Inflammatory macrophage treated with lipopolysaccharide for 4 hours (primary cell): ENCODE results near the gene SERPINA5.
"Not testable (repeated sequence)": the region's sequence is repeated elsewhere in the genome, so short reads cannot be mapped to it uniquely, and the experiment has no call there.

Experiments used
- DNase-seq: peaks from one replicate; pipeline ENCODE4 v3.0.0-alpha.2; 2020

The SERPINA5 gene

DNA sequence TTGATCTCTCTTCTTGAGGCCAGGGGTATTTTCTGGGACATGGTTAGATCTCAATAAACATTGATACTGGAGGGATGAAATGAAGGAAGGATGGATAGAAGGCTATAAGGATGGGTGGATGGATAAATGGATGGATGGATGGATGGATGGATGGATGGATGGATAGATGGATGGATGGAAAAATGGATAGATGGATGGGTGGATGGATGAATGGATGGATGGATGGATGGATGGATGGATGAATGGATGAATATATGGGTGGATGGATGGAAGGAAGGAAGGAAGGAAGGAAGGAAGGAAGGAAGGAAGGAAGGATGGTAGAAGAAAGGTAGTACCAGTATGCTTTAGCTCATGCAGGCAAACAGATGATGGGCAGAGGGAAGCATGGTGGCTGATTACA is 3.8 kb upstream of the SERPINA5 start:
- not testable (repeated sequence) for DNase-seq

DNA sequence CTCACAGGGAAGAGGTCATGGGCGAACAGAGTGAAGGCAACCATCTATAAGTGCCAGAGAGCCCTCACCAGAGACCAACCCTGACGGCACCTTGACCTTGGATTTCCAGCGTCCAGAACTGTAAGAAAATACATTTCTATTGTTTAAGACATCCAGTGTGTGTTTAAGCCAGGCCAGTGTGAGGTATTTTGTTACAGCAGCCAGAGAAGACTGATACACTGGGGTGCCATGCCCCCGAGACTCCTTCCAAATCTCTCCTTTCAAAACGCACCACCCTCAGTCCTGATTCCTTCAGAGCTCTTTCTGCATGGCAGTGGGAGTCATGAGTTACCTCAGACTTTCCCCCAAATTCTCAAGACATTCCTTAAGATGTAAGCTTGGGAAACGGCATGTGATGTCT is 2.5 kb upstream of the SERPINA5 start:
- no peak for DNase-seq

DNA sequence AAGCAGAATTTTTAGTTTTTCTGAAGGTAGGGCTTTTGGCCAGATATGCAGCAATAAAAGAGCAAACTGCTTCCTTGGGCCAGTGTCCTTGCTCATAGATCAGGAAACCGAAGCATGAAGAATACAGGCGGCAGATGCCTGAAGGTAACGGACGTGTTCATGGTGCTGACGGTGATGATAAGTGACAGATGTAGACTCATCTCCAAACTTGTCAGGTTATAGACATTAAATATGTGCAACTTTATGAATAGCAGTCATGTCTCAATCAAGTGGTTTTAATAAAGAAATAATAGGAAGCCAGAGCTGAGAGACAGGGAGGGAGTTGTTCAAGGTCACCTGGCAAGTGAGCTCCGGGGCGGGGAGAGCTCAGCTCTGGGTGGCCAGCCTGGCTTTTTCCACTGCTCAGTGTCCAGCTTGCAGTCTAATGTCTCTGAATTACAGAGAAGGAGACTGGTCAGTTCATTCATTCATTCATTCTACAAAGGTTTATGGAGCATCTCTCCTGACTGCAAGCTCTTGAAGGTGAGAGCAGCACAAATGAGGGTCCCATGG is 1.0 kb downstream of the SERPINA5 start:
- no peak for DNase-seq

DNA sequence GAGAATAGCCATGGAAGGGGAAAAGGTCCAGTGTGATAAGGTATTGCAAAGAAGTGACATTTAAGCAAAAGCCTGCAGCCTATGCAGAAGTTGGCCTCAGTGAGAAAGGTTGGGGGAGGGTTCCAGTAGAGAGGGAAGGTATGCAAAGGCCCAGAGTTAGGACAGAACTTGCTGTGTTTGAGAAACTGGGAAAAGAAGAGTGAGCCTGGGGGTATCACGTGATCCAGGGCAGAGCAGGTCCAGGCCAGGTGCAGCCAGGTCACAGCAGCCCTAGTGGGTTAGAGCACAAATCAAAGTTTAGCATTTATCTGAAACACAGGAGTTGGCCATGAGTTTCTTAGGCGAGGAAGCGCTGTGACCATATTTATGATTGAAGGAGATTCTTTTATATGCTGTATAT is 1.6 kb downstream of the SERPINA5 start:
- DNase-seq, result no peak

DNA sequence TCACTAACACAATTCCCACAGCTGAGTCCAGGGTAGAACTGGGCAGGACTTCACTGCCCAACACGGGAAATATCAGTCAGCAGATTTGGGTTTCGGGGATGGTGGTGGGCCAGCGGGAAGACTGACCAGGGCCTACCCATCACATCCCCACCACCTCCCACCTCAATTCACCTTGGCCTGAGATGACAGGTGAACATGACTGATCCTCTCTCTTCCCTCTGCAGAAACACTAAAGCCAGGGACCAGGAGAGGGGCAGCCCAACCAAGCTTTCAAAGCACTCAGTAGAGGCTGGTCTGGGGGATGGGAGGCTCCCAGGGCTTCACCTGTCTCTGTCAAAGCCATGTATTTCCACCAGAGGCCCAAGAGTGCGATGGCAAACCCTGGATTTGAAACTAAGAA is 2.3 kb downstream of the SERPINA5 start:
- DNase-seq, result no peak

DNA sequence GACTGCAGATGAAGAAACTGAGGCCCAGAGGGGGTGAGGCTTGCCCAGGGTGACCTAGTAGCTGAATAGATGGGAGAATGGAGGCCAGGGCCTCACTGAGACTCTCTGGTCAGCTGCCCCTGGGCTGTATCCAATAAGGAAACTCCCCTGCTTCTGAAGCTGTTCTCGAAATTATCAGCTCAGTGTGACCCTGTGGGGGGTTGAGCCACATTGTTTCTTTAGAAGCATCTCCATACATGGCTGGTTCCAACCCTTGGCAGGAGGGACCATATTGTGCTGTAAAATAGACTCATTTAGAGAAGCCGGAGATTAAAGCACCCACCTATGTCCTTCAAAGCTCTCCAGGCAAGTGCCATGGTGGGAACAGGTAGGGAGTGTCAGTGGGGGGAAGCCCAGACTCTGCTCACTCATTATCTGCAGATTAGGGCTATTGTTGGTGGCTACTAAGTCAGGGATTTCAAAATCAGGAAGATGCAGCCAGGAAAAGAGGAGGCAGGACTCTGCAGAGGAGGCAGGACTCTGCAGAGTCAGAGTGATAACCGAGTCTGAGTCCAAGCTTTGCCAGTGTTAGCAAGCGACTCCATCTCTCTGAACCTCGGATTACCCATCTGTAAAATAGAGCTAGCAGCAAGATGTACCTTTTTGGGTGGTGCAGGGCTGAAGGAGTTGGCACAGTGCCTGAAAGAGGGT is 3.5 kb downstream of the SERPINA5 start:
- no peak for DNase-seq

DNA sequence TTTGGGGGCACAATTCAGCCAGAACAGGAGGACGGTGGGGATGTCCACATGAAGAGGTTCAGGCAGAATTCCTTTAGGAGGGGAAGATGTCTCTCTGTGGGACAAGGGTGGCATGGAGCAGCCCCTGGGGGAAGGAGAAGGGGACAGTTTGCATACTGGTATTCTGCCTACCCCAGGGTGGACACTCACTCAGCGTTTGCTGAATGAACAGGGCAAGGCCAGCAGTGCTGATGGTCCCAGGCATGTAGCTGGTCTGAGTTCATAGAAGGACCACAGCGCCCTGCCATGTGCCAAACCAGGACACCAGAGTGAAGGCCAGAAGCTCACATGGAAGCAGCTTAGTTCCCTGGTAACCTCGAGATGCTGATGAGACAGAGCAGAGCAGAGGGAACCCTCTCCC is 5.4 kb downstream of the SERPINA5 start:
- no peak for DNase-seq

DNA sequence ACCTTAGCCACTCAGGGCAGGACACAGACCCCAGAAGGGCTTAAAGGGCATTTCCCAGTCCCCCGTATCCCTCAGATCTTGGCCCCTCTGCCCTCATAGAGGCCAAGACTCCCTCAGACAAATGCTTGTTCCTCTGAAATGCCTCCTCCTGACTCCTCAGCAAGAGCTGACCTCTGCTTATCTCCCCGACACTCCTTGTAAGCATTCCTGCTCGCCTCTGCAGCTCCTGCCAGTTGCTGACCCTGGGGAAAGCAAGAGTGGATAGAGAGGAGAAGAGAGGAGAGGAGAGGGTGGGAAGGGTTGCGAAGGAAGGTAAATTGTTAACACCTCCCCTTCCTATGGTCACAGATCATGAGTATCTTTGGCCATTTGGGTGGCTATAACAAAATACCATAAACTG is 7.1 kb downstream of the SERPINA5 start:
- DNase-seq, result no peak

DNA sequence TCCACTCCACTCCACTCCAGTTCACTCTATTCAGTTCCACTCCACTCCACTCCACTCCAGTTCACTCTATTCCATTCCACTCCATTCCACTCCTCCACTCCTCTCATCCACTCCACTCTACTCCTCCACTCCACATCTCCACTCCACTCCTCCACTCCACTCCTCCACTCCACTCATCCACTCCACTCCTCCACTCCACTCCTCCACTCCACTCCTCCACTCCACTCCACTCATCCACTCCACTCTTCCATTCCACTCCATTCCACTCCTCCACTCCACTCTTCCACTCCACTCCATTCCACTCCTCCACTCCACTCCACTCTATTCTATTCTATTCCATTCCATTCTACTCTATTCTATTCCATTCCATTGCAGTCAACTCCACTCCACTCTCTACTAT is 9.8 kb downstream of the SERPINA5 start:
- DNase-seq, result no peak

DNA sequence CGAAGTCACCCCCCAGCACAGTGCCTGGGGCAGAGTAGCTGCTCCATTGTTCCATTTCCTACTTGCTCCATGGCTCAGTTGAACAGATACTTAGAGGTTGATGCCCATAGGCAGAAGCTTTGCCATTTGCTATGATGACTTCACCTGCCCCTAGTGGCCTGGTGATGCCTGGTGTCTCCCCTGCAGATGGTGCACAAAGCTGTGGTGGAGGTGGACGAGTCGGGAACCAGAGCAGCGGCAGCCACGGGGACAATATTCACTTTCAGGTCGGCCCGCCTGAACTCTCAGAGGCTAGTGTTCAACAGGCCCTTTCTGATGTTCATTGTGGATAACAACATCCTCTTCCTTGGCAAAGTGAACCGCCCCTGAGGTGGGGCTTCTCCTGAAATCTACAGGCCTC is 10.6 kb downstream of the SERPINA5 start:
- no peak for DNase-seq

DNA sequence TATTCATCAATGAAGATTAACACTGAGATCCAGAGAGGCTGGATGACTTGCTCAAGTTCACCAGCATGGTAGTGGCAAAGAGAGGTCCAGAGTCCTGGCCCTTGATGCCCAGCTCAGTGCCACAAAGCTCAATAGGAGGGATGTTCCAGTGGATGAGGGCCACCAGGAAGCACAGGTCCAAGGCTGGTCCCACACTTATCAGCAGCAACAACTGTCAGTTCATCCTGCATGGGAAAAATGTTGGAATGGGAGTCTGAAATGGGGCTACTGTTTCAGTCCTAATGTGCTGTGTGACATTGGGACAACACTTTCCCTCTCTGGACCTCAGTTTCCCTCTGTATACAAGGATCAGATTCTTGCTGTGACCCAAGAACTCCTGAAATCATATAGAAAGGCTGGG is 11.2 kb downstream of the SERPINA5 start:
- DNase-seq, result no peak

DNA sequence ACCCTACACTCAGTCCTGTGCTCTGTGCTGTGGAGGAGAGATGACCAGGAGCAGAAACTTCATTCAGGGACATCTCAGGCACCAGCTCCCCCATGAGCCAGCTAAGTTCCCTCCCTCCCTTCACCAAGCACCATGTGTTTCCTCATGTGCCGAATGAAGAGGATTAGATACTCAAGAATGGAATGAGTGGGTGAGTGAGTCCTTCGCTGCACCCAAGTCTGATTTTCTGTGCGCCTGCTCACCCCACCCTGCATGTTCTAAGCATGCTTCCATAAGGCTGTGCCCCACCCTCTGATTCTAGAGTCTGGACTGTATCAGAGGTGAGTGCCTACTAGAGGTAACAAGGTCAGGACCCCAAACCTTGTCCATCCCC is 12.1 kb downstream of the SERPINA5 start:
- no peak for DNase-seq

DNA sequence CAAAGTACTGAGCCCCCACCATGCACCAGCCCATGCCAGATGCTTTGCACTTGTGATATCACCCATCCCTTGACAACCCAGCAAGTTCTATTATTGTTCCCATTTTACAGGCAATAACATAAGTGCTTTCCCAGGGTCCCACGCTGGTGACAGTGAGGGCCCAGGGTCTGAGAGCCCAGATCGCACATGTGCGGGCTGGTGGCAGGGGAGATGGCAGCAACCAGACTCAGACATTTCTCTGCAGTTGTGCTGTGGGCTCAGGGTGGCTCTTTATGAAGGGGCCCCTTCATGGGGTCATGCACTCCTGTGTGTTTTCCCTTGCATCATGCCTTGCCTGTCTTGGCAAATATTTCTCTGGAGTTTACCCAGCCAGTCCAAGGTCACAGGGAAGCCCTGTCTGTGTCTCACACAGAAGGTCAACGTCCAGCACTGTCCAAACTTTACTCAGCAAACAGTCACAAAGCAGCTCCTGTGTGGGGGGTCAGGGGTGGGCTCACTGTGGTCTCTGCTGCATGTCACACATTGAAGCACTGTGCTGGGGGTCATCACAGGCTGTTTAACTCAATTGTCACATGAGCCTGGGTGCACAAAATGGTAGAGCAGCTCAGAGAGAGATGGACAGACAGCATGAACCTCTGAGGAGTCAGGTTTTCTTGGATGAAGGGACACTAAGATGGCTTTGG is 12.7 kb downstream of the SERPINA5 start:
- DNase-seq, result no peak

DNA sequence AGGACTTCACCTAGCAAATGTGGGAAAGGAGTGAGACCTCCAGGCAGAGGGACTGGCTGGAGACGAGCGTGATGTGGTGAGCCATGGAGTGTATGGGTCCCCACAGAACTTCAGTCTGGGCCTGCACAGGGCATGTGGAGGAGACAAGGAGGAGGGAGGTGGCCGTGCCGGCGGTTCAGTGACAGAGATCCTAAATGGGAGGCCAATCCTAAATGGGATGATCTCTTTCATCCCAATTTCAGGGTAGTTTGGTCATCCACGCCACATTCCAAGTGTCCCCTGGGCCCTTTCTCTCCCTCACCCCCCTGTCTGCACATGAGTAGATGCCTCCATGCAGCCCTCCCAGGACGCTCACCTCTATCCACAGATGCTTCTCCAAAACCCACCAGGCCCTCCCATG is 13.2 kb downstream of the SERPINA5 start:
- no peak for DNase-seq

DNA sequence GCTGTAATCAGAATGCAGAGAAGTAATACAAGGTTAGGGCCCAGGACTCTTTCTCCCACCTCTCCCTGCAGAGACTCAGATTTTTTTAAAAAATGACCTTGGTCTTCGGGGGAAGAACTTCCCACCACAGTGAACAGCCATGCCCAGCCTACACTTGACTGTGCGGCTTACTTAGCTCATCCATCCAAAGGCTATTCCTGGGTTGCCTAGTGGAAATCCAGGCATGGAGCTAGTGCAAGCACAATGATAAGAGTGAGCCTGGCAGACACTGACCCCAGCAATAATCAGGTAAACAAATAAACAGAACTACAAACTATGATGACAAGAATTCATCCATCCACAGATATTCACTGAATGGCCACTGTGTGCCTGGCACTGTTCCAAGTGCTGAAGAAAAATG is 14.7 kb downstream of the SERPINA5 start:
- no peak for DNase-seq

DNA sequence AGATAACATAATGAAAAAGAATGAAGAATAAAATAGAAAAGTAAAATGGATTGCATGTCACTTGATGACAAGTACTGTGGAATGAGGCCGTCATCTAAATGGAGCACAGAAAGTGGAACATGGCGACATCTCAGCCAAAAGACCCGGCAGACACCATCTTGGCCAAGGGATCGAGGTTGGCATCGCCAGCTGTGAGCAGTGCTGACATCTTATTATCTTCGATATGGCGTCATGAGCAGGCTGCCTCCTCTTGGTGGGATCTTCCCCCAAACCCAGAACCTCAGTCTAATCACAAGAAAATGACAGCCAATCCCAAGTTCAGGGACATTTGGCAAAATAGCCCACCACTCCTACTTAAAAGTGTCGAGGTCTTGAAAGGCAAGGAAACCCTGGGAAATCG is 15.1 kb downstream of the SERPINA5 start:
- DNase-seq, result no peak

DNA sequence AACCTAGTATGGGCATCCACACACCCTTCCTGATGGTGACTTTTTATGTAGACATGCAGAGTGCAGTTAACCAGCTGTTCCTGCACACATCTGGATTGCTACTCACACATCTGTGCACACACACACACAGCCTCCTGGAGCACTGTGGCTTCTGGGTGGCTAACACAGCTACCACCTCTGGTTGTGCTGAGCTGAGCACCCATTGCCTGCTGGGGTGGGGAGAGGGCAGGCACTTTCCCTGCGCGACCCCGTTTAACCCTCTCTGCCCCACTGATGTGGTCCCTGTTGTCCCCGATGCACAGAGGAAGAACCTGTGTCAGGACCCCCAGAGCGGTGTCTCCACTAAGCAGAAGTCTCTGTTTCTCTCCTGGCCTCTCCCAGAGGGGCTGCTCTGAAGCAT is 16.6 kb downstream of the SERPINA5 start:
- no peak for DNase-seq

DNA sequence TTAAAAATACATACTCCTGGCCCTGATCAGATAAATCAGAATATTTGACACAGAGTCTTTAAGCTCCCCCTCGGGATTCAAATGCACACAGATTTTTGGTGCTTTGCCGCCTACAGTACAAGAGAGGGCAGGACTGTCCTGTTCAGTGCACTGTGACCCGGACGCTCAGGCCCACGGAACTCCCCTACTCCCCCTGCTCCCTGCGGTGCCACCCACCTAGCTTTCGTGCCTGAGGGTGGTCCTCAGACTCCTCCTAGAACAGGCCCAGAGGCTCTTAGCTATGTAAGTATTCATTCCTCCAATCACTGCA is 17.2 kb downstream of the SERPINA5 start:
- DNase-seq, result no peak

DNA sequence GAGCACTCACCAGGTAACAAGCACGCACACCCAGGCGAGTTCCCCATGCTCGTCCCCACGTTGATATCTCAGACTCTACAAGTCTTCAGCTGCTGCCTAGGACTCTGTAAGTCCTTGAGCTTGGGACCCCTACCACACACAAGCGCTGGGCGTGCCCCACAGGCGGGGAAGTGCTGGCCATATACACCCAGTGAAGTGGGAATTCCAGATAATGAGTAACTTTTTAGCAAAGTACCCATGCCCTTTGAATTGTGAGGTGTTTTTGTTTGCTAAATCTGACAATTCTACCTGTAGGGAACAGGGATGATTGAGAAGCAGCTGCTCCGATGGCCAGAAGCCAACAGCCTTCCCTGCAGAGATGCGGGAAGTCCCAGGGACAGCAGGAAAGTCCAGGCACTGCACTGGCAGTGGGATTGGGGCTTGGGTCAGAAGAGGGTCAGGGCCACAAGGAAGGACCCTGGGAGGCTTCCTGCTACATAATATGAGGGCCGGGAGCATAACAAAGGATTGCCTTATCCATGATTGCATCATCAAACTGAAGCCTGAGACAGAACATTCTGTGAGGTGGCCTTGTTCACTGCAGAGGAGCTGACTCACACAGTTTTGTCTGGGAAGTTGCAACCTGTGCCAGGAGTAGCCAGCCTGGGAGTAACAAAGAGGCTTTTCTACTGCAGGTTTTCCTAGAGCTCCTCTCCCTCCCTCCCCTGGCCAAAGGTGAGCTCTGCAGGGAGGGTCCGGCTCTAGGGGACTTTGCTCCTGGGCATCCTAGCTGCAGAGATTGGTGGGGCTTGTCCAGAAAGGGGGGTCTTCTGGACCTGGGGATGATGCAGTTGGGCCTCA is 17.8 kb downstream of the SERPINA5 start:
- DNase-seq, result no peak

DNA sequence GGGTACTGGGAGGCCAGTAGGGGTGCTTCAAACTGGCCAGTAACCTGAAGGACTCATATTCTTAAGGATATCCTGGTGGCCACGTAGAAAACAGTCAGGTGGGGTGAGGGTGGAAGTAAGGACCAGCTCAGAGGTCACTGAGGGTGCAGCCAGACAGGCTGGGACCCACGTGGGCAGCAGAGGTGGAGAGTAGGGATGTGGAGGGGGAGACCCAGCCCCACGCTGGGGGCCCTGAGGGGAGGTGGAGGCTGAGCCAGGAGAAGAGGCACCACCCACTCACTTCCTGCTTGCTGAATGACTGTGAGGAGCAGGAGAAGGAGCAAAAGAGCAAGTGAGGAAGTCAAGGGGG is 18.4 kb downstream of the SERPINA5 start:
- no peak for DNase-seq

DNA sequence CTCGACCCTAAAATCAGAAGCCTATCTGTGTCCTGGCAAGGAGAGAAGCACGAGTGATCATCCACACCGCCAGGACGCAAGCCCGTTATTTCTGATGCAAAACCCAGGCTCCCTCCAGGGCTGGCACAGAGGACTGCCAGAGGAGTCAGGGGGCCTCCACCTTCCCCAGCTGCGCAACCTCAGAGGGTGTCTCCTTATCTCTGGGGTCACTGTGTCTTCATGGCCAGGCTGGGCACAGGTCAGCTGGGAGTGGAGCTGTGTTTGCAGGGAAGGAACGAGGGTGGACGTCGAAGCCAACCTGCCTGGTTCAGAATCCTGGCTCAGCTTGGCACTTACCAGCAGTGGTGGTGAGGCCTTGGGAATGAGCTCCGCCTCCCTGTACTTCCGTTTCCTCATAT is 18.9 kb downstream of the SERPINA5 start:
- DNase-seq, result no peak

DNA sequence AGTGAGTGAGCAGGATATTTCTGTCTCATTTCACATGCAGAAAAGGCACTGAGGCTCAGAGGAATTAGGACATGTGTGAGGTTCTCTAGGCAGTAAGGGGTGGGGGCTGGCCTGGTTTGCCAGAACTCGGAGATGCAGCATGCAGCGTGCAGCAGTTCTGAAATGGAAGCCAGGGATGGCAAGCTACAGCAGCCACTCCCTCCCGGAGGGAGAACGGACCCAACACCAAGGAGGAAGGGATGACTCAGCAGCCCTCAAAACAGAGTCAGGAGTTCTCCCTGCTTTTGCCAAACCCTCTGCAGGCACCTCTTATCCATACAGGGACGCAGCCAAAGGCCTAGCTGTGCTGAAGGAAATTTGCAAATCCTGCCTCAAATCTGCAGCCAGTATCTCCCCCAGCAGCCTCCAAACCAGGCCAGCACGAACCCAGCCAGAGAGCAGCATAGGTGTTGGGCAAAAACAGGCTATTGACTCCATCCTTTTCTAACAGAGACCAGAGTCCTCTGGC is 20.7 kb downstream of the SERPINA5 start:
- no peak for DNase-seq

DNA sequence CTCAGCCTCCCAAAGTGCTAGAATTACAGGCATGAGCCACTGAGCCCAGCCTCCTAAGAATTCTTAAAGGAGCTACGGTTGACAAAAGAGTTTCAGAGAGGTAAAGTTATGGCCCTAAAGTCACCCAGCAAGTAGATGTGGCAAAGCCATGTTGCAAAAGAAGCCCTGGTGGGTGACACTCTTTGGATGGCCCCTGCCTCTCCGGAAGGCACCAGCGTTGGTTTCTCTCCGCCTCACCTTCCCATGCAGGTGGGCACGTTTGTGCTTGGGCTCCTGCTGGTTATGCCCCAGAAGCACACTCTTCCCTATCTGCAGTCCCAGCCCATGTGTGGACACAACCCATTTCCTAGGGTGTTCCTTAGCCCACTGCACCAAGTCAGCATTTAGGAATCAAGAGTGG is 21.5 kb downstream of the SERPINA5 start:
- DNase-seq, result no peak

DNA sequence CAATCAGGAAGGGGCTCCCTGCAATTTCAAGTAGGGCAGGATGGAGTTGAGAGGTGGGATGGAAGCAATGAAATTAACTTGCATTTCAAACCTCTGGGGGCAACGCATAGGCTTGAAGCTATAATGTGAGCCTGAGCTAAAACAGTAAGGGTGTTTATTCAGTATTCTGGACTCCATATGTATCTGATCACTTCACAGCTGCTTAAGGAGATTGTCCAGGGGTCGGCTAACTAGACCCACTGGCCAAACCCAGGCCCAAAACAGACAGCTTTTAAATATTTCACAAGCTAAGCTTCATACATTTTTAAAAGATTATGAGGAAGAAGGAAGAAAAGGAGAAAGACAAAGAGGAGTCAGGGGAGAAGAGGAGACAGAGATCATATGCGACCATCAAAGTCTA is 24.1 kb downstream of the SERPINA5 start:
- DNase-seq, result no peak
